Esophagus muscularis mucosa (tissue), 3 donors: ENCODE results near the gene PIGC.

Experiments used
- CTCF ChIP-seq, 3 experiments: fragments of 200-600 bp in 2 of 3; fragments of 450-650 bp in 1 of 3; sonication (generic) in 2 of 3; IDR thresholded peaks; one replicate each; pipeline ENCODE4 v1.5.1; 2017 to 2019; ENCODE audit warnings: antibody characterized with exemption in 3 of 3, mild to moderate bottlenecking in 2 of 3, moderate library complexity in 1 of 3
- POLR2A ChIP-seq: fragments of 450-650 bp; IDR thresholded peaks from one replicate; pipeline ENCODE4 v1.6.1; 2017; ENCODE audit warnings: antibody characterized with exemption, moderate library complexity, mild to moderate bottlenecking, low read depth

GRCh38 chr1:172448995-172449584, 5.2 kb upstream of the PIGC start:
- TF ChIP-seq POLR2A: no peak
- no peak for TF ChIP-seq CTCF (IDR thresholded peaks at IDR 0.05)
